Embryonic facial prominence (tissue), 1 donor: ENCODE results near the gene SYNE4.

Experiments used
- DNase-seq: peaks from one replicate; pipeline ENCODE4 v3.0.0-alpha.2; 2016; ENCODE audit errors: extremely low spot score

SYNE4 gene

DNA sequence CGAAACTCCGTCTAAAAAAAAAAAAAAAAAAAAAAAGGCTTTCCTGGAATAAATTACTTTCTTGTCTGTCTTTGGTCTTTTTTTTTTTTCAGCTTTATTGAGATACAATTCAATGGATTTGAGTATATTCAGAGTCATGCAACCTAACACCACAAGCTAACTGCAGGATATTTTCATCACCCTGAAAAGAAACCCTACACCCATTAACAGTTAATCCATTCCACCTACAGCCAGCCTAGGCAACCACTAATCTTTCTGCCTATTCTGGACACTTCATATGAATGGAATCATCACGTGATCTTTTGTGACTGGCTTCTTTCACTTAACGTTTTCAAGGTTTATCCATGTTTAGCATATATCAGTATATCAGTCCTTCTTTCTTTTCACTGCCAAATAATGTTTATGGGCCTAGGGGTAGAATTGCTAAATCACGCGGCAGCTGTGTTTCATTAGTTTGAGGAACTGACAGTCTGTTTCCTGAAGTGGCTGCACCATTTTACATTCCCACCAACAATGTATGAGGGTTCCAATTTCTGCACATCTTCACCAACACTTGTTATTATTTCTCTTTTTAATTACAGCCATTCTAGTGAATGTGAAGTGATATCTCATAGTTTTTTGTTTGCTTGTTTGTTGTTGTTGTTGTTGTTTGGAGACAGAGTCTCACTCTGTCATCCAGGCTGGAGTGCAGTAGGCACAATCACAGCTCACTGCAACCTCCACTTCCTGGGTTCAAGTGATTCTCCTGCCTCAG is 52.6 kb downstream of the SYNE4 start:
- DNase-seq: no peak
